Measurements from ENCODE around the gene CNIH2.
"Not testable (repeated sequence)": the region's sequence is repeated elsewhere in the genome, so short reads cannot be mapped to it uniquely, and the experiment has no call there.

Gene CNIH2

GRCh38 chr11:66316849-66317251 lies 38.9 kb downstream of the CNIH2 start, which contains the start of gene CD248:
CD248 (minus strand) TSS chr11:66317044; CDS start chr11:66317027, 17 bp downstream.
- DNase-seq = no peak

- DNase-seq = peak; percentile 44
These were observed 39.3 kb downstream of the CNIH2 start for GRCh38 chr11:66317322-66317722.

GRCh38 chr11:66317723-66318599 lies 40.0 kb downstream of the CNIH2 start:
- DNase-seq = peak; percentile 69

- DNase-seq = no peak
These were observed 40.6 kb downstream of the CNIH2 start for GRCh38 chr11:66318600-66318970.

GRCh38 chr11:66320289-66320688 lies 42.3 kb downstream of the CNIH2 start:
- DNase-seq = not testable (repeated sequence)

- DNase-seq = not testable (repeated sequence)
These were observed 42.8 kb downstream of the CNIH2 start for GRCh38 chr11:66320748-66321147.

- no peak for DNase-seq
These were observed 43.6 kb downstream of the CNIH2 start for GRCh38 chr11:66321606-66322005.

- no peak for DNase-seq
These were observed 44.9 kb downstream of the CNIH2 start for GRCh38 chr11:66322732-66323427.

- no peak for DNase-seq
These were observed 45.7 kb downstream of the CNIH2 start for GRCh38 chr11:66323684-66324083.

- no peak for DNase-seq
These were observed 46.7 kb downstream of the CNIH2 start for GRCh38 chr11:66324664-66325063.

- DNase-seq = no peak
These were observed 47.3 kb downstream of the CNIH2 start for GRCh38 chr11:66325263-66325671.

- DNase-seq = peak; percentile 35
These were observed 48.5 kb downstream of the CNIH2 start for GRCh38 chr11:66326261-66327111.

GRCh38 chr11:66327171-66328030 lies 49.4 kb downstream of the CNIH2 start:
- no peak for DNase-seq

GRCh38 chr11:66328031-66328301 lies 50.0 kb downstream of the CNIH2 start:
- DNase-seq = peak; percentile 65

- DNase-seq = peak; percentile 86
These were observed 50.5 kb downstream of the CNIH2 start for GRCh38 chr11:66328302-66329144.

GRCh38 chr11:66329165-66329673 lies 51.2 kb downstream of the CNIH2 start:
- DNase-seq = no peak

- no peak for DNase-seq
These were observed 53.0 kb downstream of the CNIH2 start for GRCh38 chr11:66330931-66331330.

- no peak for DNase-seq
These were observed 53.8 kb downstream of the CNIH2 start for GRCh38 chr11:66331542-66332370.

- no peak for DNase-seq
These were observed 54.6 kb downstream of the CNIH2 start for GRCh38 chr11:66332371-66333219.

Data from CD4-positive, alpha-beta T cell treated with Interleukin-12 subunit alpha and Interleukin-12 subunit beta, for 1 hour (primary cell).